ENCODE data around the gene G3BP1.
A peak's percentile ranks its signal among the peaks of the same experiment; 100 is the strongest.

G3BP1 gene

DNA sequence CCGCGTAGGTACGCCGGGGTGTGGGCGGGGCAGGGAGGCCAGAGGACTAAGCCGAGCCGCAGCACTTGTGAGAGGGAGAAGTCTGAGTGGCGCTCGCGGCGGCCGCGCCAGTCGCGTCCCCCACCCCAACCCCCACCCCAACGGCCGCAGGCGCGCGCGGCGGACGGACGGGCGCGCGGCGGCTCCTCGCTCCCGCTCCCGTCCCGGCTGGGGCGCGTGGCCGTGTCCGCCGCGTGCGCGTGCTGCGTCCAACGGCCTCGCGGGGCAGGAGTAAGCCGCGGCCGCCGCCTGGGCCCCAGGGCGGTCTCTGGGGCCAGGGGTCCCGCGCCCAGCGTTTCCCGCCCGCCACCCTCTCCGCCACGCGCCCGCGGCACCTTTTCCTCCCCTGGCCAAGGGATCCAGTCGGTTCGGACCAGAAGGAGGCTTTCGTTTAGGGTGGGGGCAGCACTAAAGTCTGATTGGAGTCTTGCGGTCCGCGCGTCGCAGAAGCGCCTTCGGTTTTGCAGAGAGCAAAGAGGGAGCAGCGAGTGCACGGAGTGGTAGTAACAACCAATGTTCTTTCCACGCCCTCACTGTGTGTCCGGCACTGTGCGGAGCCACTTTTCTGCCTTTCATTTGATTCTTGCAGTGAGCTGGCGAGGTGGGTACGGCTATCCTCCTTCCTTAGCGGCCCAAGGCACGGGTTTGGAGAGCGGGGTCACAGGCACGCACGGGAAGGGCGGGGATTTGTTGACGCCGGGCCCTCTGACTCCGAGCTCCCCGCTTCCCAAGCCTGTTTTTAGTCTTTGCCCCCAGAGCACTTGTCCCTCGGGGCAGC lies 483 bp downstream of the G3BP1 start:
- H3K14ac ChIP-seq (ENCODE audit: low read length), result peak overlapping the region; percentile 83
- no peak overlapping the region for H2BK12ac ChIP-seq (ENCODE audit: low read length)
- peak overlapping the region; percentile 96 for H3K4ac ChIP-seq (ENCODE audit: low read depth, low read length)
- peak overlapping the region; percentile 16 for H2BK120ac ChIP-seq (ENCODE audit: insufficient read depth, low read length, poor library complexity)
- no peaks in the 10 kb centered on the region for H3K27me3 ChIP-seq (ENCODE audit: insufficient read depth, low read length)
- H4K12ac ChIP-seq (ENCODE audit: low read depth, low read length), result peak overlapping the region; percentile 23
- H2BK5ac ChIP-seq (ENCODE audit: low read depth, low read length, poor library complexity), result peak overlapping the region; percentile 60
- H3K18ac ChIP-seq (ENCODE audit: low read length), result peak overlapping the region; percentile 63
- peak overlapping the region; percentile 74 for H4K8ac ChIP-seq (ENCODE audit: low read depth, low read length)
- no peak overlapping the region for H3K23ac ChIP-seq (ENCODE audit: low read length)
- peak overlapping the region; percentile 84 for H4K91ac ChIP-seq (ENCODE audit: low read depth, low read length)
- H3K36me3 ChIP-seq (ENCODE audit: control insufficient read depth in 1 of 2, insufficient read depth in 2 of 2, low read length in 2 of 2), result no peaks in the 10 kb centered on the region
- peak overlapping the region; percentile 88 for H3K4me2 ChIP-seq (ENCODE audit: low read length)
- no peaks in the 10 kb centered on the region for H3K9me3 ChIP-seq (ENCODE audit: insufficient read depth, low read depth, low read length)
- peaks cover 9% of the 10 kb centered on the region in 2 experiments for H3K4me1 ChIP-seq (ENCODE audit: control insufficient read depth in 1 of 2, insufficient read depth in 2 of 2, low read length in 2 of 2)
- H3K79me1 ChIP-seq (ENCODE audit: low read length), result peaks cover 17% of the 10 kb centered on the region
- peaks cover 23% of the 10 kb centered on the region for H3K79me2 ChIP-seq (ENCODE audit: control insufficient read depth, insufficient read depth, low read length, poor library complexity)
- H3K27ac ChIP-seq (ENCODE audit: low read depth, low read length), result peak overlapping the region; percentile 87
- WGBS (ENCODE audit: extremely low coverage, insufficient coverage, insufficient read length), result no CpG with 5 or more reads among the region's 87 CpGs
- H2AFZ ChIP-seq (ENCODE audit: insufficient read depth, low read length, poor library complexity), result peak overlapping the region; percentile 20
- DNase-seq, result peak; percentile 11 to 57
- peak overlapping the region; percentile 99 for H3K4me3 ChIP-seq (ENCODE audit: low read depth, low read length)
- H2AK5ac ChIP-seq (ENCODE audit: low read length), result peak overlapping the region; percentile 61
- peak overlapping the region; percentile 90 for H3K9ac ChIP-seq (ENCODE audit: low read length)

DNA sequence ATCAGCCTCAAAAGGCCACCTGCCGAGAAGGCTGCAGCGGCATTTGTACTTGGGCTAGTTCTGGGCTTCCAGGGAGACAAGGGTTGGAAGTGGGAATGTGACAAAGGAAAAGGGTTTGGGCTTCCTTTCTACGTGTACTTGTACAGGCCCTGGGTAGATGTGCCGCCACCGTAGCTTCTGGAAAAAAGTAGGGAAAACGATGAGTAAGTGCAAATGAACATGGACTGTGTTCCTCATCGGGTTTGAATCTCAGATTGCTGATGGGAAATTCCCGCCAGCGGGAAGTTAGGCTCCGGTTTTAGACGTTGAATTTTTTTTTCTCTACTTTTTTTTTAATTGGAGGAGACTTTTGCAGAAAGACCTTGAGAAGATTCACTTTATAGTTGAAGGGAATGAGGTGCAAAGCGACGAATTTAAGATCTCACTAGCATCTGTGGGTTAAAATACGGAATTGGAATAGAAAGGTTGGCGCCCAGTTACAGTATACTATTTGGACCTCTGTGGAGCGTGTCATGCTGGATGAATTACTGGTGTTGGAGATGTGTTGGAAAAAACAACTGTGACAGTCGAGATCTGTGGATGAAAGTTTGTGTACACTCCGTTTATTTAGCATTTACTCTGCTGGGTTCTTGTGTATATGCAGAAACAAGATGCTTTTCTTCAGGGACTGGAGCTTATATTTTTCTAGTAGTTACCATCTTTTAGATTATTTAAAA lies 1.2 kb downstream of the G3BP1 start:
- peak overlapping the region; percentile 83 for H3K14ac ChIP-seq (ENCODE audit: low read length)
- no peak overlapping the region for H3K18ac ChIP-seq (ENCODE audit: low read length)
- WGBS (ENCODE audit: extremely low coverage, insufficient coverage, insufficient read length), result no CpG with 5 or more reads among the region's 18 CpGs
- H4K91ac ChIP-seq (ENCODE audit: low read depth, low read length), result no peak overlapping the region
- peak overlapping the region; percentile 76 for H3K9ac ChIP-seq (ENCODE audit: low read length)
- peaks cover 17% of the 10 kb centered on the region for H3K79me1 ChIP-seq (ENCODE audit: low read length)
- H3K23ac ChIP-seq (ENCODE audit: low read length), result no peak overlapping the region
- H4K12ac ChIP-seq (ENCODE audit: low read depth, low read length), result no peak overlapping the region
- no peak overlapping the region for H3K27ac ChIP-seq (ENCODE audit: low read depth, low read length)
- H3K79me2 ChIP-seq (ENCODE audit: control insufficient read depth, insufficient read depth, low read length, poor library complexity), result peaks cover 26% of the 10 kb centered on the region
- H2BK120ac ChIP-seq (ENCODE audit: insufficient read depth, low read length, poor library complexity), result no peak overlapping the region
- H3K9me3 ChIP-seq (ENCODE audit: insufficient read depth, low read depth, low read length), result no peaks in the 10 kb centered on the region
- H3K4me1 ChIP-seq (ENCODE audit: control insufficient read depth in 1 of 2, insufficient read depth in 2 of 2, low read length in 2 of 2), result peaks cover 9% of the 10 kb centered on the region in 2 experiments
- no peak overlapping the region for H2AK5ac ChIP-seq (ENCODE audit: low read length)
- H3K4me3 ChIP-seq (ENCODE audit: low read depth, low read length), result peak overlapping the region; percentile 99
- DNase-seq, result peak; percentile 57 to 61
- H4K8ac ChIP-seq (ENCODE audit: low read depth, low read length), result no peak overlapping the region
- no peaks in the 10 kb centered on the region for H3K27me3 ChIP-seq (ENCODE audit: insufficient read depth, low read length)
- peak overlapping the region; percentile 96 for H3K4ac ChIP-seq (ENCODE audit: low read depth, low read length)
- no peak overlapping the region for H2BK5ac ChIP-seq (ENCODE audit: low read depth, low read length, poor library complexity)
- H3K36me3 ChIP-seq (ENCODE audit: control insufficient read depth in 1 of 2, insufficient read depth in 2 of 2, low read length in 2 of 2), result peaks cover 2% of the 10 kb centered on the region in 2 experiments
- peak overlapping the region; percentile 88 for H3K4me2 ChIP-seq (ENCODE audit: low read length)
- peak overlapping the region; percentile 20 for H2AFZ ChIP-seq (ENCODE audit: insufficient read depth, low read length, poor library complexity)
- no peak overlapping the region for H2BK12ac ChIP-seq (ENCODE audit: low read length)

DNA sequence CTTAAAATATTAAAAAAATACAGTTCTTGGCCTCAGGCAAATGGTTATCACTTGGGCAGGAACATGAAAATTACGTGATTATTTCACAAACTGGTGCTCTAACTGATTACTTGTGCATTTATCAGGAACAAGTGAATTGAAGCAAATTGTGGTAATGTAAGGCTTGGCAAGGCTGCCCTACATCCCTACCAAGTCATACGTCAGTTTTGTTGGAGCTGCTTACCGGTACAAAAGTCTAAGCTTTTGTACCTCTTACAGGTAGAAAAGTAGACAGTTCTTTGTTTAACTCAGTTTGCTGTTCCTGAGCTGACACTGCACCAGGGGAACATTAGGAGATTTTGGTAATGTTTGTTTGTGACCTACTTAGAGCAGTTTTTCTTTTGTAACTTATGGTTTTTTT lies 2.2 kb downstream of the G3BP1 start:
- H3K9me3 ChIP-seq (ENCODE audit: insufficient read depth, low read depth, low read length), result no peaks in the 10 kb centered on the region
- no peak overlapping the region for H4K91ac ChIP-seq (ENCODE audit: low read depth, low read length)
- H3K4me2 ChIP-seq (ENCODE audit: low read length), result peak overlapping the region; percentile 39
- H3K23ac ChIP-seq (ENCODE audit: low read length), result no peak overlapping the region
- H2BK5ac ChIP-seq (ENCODE audit: low read depth, low read length, poor library complexity), result no peak overlapping the region
- H3K4ac ChIP-seq (ENCODE audit: low read depth, low read length), result peak overlapping the region; percentile 97
- H3K18ac ChIP-seq (ENCODE audit: low read length), result no peak overlapping the region
- peak in 1 of 2 donors; percentile 3 for DNase-seq
- no peak overlapping the region for H2AK5ac ChIP-seq (ENCODE audit: low read length)
- no peak overlapping the region for H4K12ac ChIP-seq (ENCODE audit: low read depth, low read length)
- H3K79me1 ChIP-seq (ENCODE audit: low read length), result peaks cover 17% of the 10 kb centered on the region
- H3K14ac ChIP-seq (ENCODE audit: low read length), result no peak overlapping the region
- peaks cover 9% of the 10 kb centered on the region in 2 experiments for H3K4me1 ChIP-seq (ENCODE audit: control insufficient read depth in 1 of 2, insufficient read depth in 2 of 2, low read length in 2 of 2)
- no CpG with 5 or more reads among the region's 3 CpGs for WGBS (ENCODE audit: extremely low coverage, insufficient coverage, insufficient read length)
- peaks cover 31% of the 10 kb centered on the region for H3K79me2 ChIP-seq (ENCODE audit: control insufficient read depth, insufficient read depth, low read length, poor library complexity)
- no peak overlapping the region for H2BK12ac ChIP-seq (ENCODE audit: low read length)
- no peak overlapping the region for H3K27ac ChIP-seq (ENCODE audit: low read depth, low read length)
- H4K8ac ChIP-seq (ENCODE audit: low read depth, low read length), result no peak overlapping the region
- H2BK120ac ChIP-seq (ENCODE audit: insufficient read depth, low read length, poor library complexity), result no peak overlapping the region
- no peak overlapping the region for H3K4me3 ChIP-seq (ENCODE audit: low read depth, low read length)
- no peak overlapping the region for H2AFZ ChIP-seq (ENCODE audit: insufficient read depth, low read length, poor library complexity)
- no peak overlapping the region for H3K9ac ChIP-seq (ENCODE audit: low read length)
- no peaks in the 10 kb centered on the region for H3K27me3 ChIP-seq (ENCODE audit: insufficient read depth, low read length)
- peaks cover 4 to 8% of the 10 kb centered on the region in 2 experiments for H3K36me3 ChIP-seq (ENCODE audit: control insufficient read depth in 1 of 2, insufficient read depth in 2 of 2, low read length in 2 of 2)

DNA sequence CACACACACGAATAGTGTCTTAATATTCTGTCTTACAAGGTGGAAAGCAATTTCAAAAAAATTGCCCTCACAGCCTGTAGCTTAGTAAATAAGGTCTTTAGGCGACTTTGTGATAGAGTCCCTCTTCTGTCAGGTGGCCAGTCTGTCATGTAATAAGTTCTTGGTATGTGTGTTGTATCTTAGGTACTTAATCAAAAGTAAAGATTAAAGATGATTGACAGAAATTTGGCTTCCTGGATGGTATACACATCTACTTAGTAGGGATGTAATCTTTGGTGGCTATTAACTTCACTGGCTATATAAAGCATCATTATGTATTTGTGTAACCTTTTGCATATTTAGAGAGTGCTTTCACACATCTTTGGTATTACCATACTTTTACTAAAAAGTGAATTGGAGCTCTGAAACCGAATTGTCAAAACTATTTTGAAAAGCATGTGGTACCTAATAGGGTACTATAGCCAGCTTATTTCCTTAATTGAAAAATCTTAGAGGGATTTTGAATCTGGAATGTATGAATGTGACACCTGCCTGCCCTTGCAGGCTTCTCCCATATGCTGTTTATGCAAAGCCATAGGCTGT lies 3.4 kb downstream of the G3BP1 start:
- Histone ChIP-seq H2BK120ac (ENCODE audit: insufficient read depth, low read length, poor library complexity) (no peak overlapping the region), H3K27me3 (ENCODE audit: insufficient read depth, low read length) (no peaks in the 10 kb centered on the region), H3K9ac (ENCODE audit: low read length) (no peak overlapping the region), H2AK5ac (ENCODE audit: low read length) (no peak overlapping the region), H2BK12ac (ENCODE audit: low read length) (no peak overlapping the region), H2BK5ac (ENCODE audit: low read depth, low read length, poor library complexity) (no peak overlapping the region), H3K79me2 (ENCODE audit: control insufficient read depth, insufficient read depth, low read length, poor library complexity) (peaks cover 32% of the 10 kb centered on the region), H4K91ac (ENCODE audit: low read depth, low read length) (no peak overlapping the region), H3K4me2 (ENCODE audit: low read length) (no peak overlapping the region), H3K36me3 (ENCODE audit: control insufficient read depth in 1 of 2, insufficient read depth in 2 of 2, low read length in 2 of 2) (peaks cover 4 to 8% of the 10 kb centered on the region in 2 experiments), H3K79me1 (ENCODE audit: low read length) (peaks cover 17% of the 10 kb centered on the region), H3K18ac (ENCODE audit: low read length) (no peak overlapping the region), H3K14ac (ENCODE audit: low read length) (no peak overlapping the region), H3K9me3 (ENCODE audit: insufficient read depth, low read depth, low read length) (no peaks in the 10 kb centered on the region), H3K27ac (ENCODE audit: low read depth, low read length) (no peak overlapping the region), H4K12ac (ENCODE audit: low read depth, low read length) (no peak overlapping the region), H3K4me3 (ENCODE audit: low read depth, low read length) (no peak overlapping the region), H2AFZ (ENCODE audit: insufficient read depth, low read length, poor library complexity) (no peak overlapping the region), H3K23ac (ENCODE audit: low read length) (no peak overlapping the region), H3K4ac (ENCODE audit: low read depth, low read length) (peak overlapping the region; percentile 94), H3K4me1 (ENCODE audit: control insufficient read depth in 1 of 2, insufficient read depth in 2 of 2, low read length in 2 of 2) (peaks cover 8 to 9% of the 10 kb centered on the region in 2 experiments), H4K8ac (ENCODE audit: low read depth, low read length) (no peak overlapping the region)
- DNase-seq, result no peak
- WGBS (ENCODE audit: extremely low coverage, insufficient coverage, insufficient read length), result no CpG with 5 or more reads among the region's 3 CpGs

Data from trophoblast cell (in vitro differentiated cells and primary cell).